ENCODE results near the gene MAZ. TPM values are rescaled to one million over a fixed set of nuclear protein-coding genes. Genes with fewer than 3 reads are reported as not detected.

The MAZ gene
- polyA plus RNA-seq, 3 donors: 14.2 to 137 (median 18.8) TPM

DNA sequence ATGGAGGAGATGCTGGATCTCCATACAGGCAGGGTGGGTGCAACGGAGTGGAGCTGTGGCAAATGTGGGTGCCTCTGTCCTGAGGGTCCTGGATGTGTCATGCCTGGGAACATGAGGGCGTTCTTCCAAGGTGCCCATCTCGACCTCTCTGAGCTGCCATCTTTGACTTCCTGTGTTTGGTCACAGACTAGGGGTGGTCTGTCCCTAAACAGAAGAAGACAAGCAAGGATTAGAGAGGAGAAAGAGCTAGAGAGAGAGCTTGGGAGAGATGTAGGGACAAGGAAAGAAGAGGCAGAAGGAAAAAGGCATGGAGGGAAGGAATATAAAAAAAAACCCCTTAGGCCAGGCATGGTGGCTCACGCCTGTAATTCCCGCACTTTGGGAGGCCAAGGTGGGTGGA lies 31.6 kb upstream of the MAZ start:
- no peaks in the 10 kb centered on the region for H4K20me1 ChIP-seq (ENCODE audit: insufficient read depth, low read length)
- H2AFZ ChIP-seq (ENCODE audit: insufficient read depth, low read depth, low read length, poor library complexity, severe bottlenecking): no peak overlapping the region
- H3K9ac ChIP-seq (ENCODE audit: insufficient read depth, low read length, poor library complexity, severe bottlenecking): no peak overlapping the region
- peaks cover 25 to 27% of the 10 kb centered on the region in 2 donors for H3K4me1 ChIP-seq (ENCODE audit: control insufficient read depth in 1 of 2, insufficient read depth in 2 of 2, low read length in 2 of 2)
- Mint-ChIP-seq H3K4me3 (no peak overlapping the region), H3K27me3 (ENCODE audit: low read depth in 3 of 3) (peaks cover 0 to 8% (median 4%) of the 10 kb centered on the region in 3 donors), H3K27ac (peak overlapping the region in 3 of 7 donors; percentile 7 to 58 (median 44)), H3K9me3 (peaks cover 0 to 2% (median 0%) of the 10 kb centered on the region in 7 donors), H3K36me3 (no peaks in the 10 kb centered on the region), H3K4me1 (peaks cover 31% of the 10 kb centered on the region)
- intact Hi-C loops (cut with micrococcal nuclease): no loop called here
- no peak overlapping the region for H3K27ac ChIP-seq (ENCODE audit: low read depth in 1 of 2, low read length in 2 of 2)
- H3K79me2 ChIP-seq (ENCODE audit: insufficient read depth, low read length): no peaks in the 10 kb centered on the region
- 100% methylated on average over 3 of the region's 5 CpGs for WGBS (ENCODE audit: insufficient coverage)
- no peaks in the 10 kb centered on the region for H3K9me3 ChIP-seq (replicated peaks in 1 of 2; ENCODE audit: control insufficient read depth in 1 of 2, insufficient read depth in 1 of 2, low read length in 2 of 2)
- TF ChIP-seq, protein P1, sequence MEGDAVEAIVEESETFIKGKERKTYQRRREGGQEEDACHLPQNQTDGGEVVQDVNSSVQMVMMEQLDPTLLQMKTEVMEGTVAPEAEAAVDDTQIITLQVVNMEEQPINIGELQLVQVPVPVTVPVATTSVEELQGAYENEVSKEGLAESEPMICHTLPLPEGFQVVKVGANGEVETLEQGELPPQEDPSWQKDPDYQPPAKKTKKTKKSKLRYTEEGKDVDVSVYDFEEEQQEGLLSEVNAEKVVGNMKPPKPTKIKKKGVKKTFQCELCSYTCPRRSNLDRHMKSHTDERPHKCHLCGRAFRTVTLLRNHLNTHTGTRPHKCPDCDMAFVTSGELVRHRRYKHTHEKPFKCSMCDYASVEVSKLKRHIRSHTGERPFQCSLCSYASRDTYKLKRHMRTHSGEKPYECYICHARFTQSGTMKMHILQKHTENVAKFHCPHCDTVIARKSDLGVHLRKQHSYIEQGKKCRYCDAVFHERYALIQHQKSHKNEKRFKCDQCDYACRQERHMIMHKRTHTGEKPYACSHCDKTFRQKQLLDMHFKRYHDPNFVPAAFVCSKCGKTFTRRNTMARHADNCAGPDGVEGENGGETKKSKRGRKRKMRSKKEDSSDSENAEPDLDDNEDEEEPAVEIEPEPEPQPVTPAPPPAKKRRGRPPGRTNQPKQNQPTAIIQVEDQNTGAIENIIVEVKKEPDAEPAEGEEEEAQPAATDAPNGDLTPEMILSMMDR (IDR thresholded peaks at IDR 0.05): no peak
- no peak for DNase-seq
- no peaks in the 10 kb centered on the region for H3K27me3 ChIP-seq (ENCODE audit: control insufficient read depth in 2 of 2, insufficient read depth in 2 of 2, low read length in 2 of 2)
- no peak overlapping the region for H3K4me3 ChIP-seq (replicated peaks in 1 of 3; ENCODE audit: low read depth in 2 of 3, low read length in 3 of 3)
- no peak overlapping the region for H3K4me2 ChIP-seq (replicated peaks; ENCODE audit: extremely low read depth, low read length, poor library complexity, severe bottlenecking)
- no peaks in the 10 kb centered on the region for H3K36me3 ChIP-seq (replicated peaks in 1 of 2; ENCODE audit: control insufficient read depth in 1 of 2, insufficient read depth in 2 of 2, low read length in 2 of 2)

DNA sequence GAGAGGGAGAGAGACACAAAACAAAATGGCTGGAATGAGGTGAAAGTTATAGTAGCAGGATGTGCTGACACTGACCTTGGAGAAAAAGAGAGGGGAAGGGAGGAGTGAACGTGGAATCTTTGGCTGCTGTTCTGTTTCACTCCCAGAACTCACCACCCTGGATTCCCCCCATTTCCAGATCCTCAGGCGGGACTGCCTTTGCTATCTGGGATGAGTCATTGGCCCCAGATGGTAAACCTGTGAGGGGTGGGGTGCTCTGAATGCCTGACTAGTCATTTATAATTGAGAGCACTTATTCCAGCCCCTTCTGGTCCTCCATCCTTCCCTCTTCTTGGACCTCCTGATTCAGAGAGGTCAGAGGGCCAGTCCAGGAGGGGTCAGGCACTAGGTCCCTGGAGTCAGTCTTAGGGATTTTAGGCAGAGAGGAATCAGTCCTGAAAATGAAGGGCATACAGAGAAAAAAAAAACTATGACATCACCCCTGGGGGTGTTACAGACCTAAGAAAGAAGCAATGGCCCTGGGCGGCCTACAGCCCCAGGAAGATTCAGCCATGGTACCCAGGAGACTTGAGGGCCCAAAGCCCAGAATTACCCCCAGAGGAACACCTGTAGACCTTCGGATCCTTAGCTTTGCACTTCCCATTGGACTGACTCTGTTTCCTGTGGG lies 30.5 kb upstream of the MAZ start:
- H3K27me3 Mint-ChIP-seq (ENCODE audit: low read depth in 3 of 3): peaks cover 0 to 8% (median 4%) of the 10 kb centered on the region in 3 donors
- Histone ChIP-seq H2AFZ (ENCODE audit: insufficient read depth, low read depth, low read length, poor library complexity, severe bottlenecking) (no peak overlapping the region), H4K20me1 (ENCODE audit: insufficient read depth, low read length) (no peaks in the 10 kb centered on the region), H3K9me3 (replicated peaks in 1 of 2; ENCODE audit: control insufficient read depth in 1 of 2, insufficient read depth in 1 of 2, low read length in 2 of 2) (no peaks in the 10 kb centered on the region), H3K9ac (ENCODE audit: insufficient read depth, low read length, poor library complexity, severe bottlenecking) (no peak overlapping the region), H3K27ac (ENCODE audit: low read depth in 1 of 2, low read length in 2 of 2) (no peak overlapping the region), H3K4me2 (replicated peaks; ENCODE audit: extremely low read depth, low read length, poor library complexity, severe bottlenecking) (no peak overlapping the region), H3K79me2 (ENCODE audit: insufficient read depth, low read length) (no peaks in the 10 kb centered on the region), H3K4me1 (ENCODE audit: control insufficient read depth in 1 of 2, insufficient read depth in 2 of 2, low read length in 2 of 2) (peaks cover 20% of the 10 kb centered on the region in 2 donors), H3K4me3 (replicated peaks in 1 of 3; ENCODE audit: low read depth in 2 of 3, low read length in 3 of 3) (no peak overlapping the region), H3K27me3 (ENCODE audit: control insufficient read depth in 2 of 2, insufficient read depth in 2 of 2, low read length in 2 of 2) (no peaks in the 10 kb centered on the region), H3K36me3 (replicated peaks in 1 of 2; ENCODE audit: control insufficient read depth in 1 of 2, insufficient read depth in 2 of 2, low read length in 2 of 2) (no peaks in the 10 kb centered on the region)
- 100% methylated on average over 1 of the region's 4 CpGs for WGBS (ENCODE audit: insufficient coverage)
- intact Hi-C loops (cut with micrococcal nuclease): no loop called here
- H3K36me3 Mint-ChIP-seq: no peaks in the 10 kb centered on the region
- peak overlapping the region in 1 of 7 donors; percentile 48 for H3K27ac Mint-ChIP-seq
- no peak overlapping the region for H3K4me3 Mint-ChIP-seq
- TF ChIP-seq, protein P1 (IDR thresholded peaks at IDR 0.05): no peak
- no peak for DNase-seq
- peaks cover 0 to 2% (median 0%) of the 10 kb centered on the region in 7 donors for H3K9me3 Mint-ChIP-seq
- peaks cover 24% of the 10 kb centered on the region for H3K4me1 Mint-ChIP-seq

Measured in CD14-positive monocyte (primary cell).